Neural progenitor cell (in vitro differentiated cells): Measurements from ENCODE around the gene RGS6. TPM values are rescaled to one million over a fixed set of nuclear protein-coding genes. Genes with fewer than 3 reads are reported as not detected.

ENCODE experiments used
- DNase-seq: peaks from one replicate; pipeline ENCODE4 v3.0.0-alpha.2; 2016; ENCODE audit warnings: low spot score
- H2AFZ ChIP-seq: fragments of 200-600 bp; sonication (generic); replicated peaks from 2 replicates; pipeline ENCODE4 v1.6.1; 2016; ENCODE audit warnings: antibody characterized with exemption
- H3F3A ChIP-seq: fragments of 200-600 bp; sonication (generic); 2 replicates; pipeline ENCODE4 v1.6.1; 2016; ENCODE audit warnings: antibody characterized with exemption, low read depth
- H3K27ac ChIP-seq: fragments of 200-600 bp; sonication (generic); 2 replicates; pipeline ENCODE4 v1.5.1; 2016; ENCODE audit warnings: mild to moderate bottlenecking
- H3K27me3 ChIP-seq: fragments of 200-600 bp; sonication (generic); 2 replicates; pipeline ENCODE4 v1.6.1; 2016; ENCODE audit warnings: mild to moderate bottlenecking, moderate library complexity
- H3K36me3 ChIP-seq: fragments of 200-600 bp; sonication (generic); 2 replicates; pipeline ENCODE4 v1.5.1; 2016
- H3K4me1 ChIP-seq: fragments of 200-600 bp; sonication (generic); 2 replicates; pipeline ENCODE4 v1.6.1; 2016; ENCODE audit warnings: mixed run types
- H3K4me2 ChIP-seq: fragments of 200-600 bp; sonication (generic); 2 replicates; pipeline ENCODE4 v1.6.1; 2016
- H3K4me3 ChIP-seq: fragments of 200-600 bp; sonication (generic); 2 replicates; pipeline ENCODE4 v1.5.1; 2016
- H3K79me2 ChIP-seq: fragments of 200-600 bp; sonication (generic); 2 replicates; pipeline ENCODE4 v1.6.1; 2016; ENCODE audit warnings: low read depth
- H3K9ac ChIP-seq: fragments of 200-600 bp; sonication (generic); 2 replicates; pipeline ENCODE4 v1.6.1; 2016
- H3K9me3 ChIP-seq: fragments of 200-600 bp; sonication (generic); 2 replicates; pipeline ENCODE4 v1.5.1; 2016; ENCODE audit warnings: low read depth
- H4K20me1 ChIP-seq: fragments of 200-600 bp; sonication (generic); 2 replicates; pipeline ENCODE4 v1.6.1; 2016; ENCODE audit warnings: low read depth
- H3K27ac Mint-ChIP-seq: 3 replicates; pipeline ENCODE4 v1.8.0; 2021; ENCODE audit warnings: mixed read lengths
- H3K27me3 Mint-ChIP-seq: 2 replicates; pipeline ENCODE4 v1.8.0; 2022; ENCODE audit warnings: low read depth, mild to moderate bottlenecking, inconsistent platforms, moderate library complexity, mixed read lengths; ENCODE audit not compliant: insufficient read depth
- H3K36me3 Mint-ChIP-seq: 3 replicates; pipeline ENCODE4 v1.8.0; 2021; ENCODE audit warnings: mixed read lengths
- H3K4me1 Mint-ChIP-seq: 3 replicates; pipeline ENCODE4 v1.8.0; 2021; ENCODE audit warnings: mixed read lengths
- H3K4me3 Mint-ChIP-seq: 3 replicates; pipeline ENCODE4 v1.8.0; 2021; ENCODE audit warnings: mild to moderate bottlenecking, moderate library complexity, mixed read lengths
- H3K9me3 Mint-ChIP-seq: 3 replicates; pipeline ENCODE4 v1.8.0; 2020; ENCODE audit warnings: mixed read lengths
- CTCF ChIP-seq: fragments of 200-600 bp; sonication (generic); IDR thresholded peaks from 2 replicates; pipeline ENCODE4 v1.5.1; 2017; ENCODE audit warnings: antibody characterized with exemption, mild to moderate bottlenecking
- EZH2 ChIP-seq: fragments of 200-600 bp; sonication (generic); IDR thresholded peaks from 2 replicates; pipeline ENCODE4 v1.6.1; 2017; ENCODE audit warnings: antibody characterized with exemption, mild to moderate bottlenecking, moderate library complexity
- EZH2phosphoT487 ChIP-seq: fragments of 200-600 bp; sonication (generic); IDR thresholded peaks from 2 replicates; pipeline ENCODE4 v1.6.1; 2017; ENCODE audit warnings: antibody characterized with exemption
- total RNA-seq: library from RNA; depleted of rRNA; stranded (reverse); fragments of >200 nt; gene quantifications from 2 replicates; pipeline ENCODE4 v1.2.3, GENCODE V29; 2015; ENCODE audit warnings: low replicate concordance

Gene RGS6
- total RNA-seq, 1 donor from 2014 or later, result 0.80 TPM

GRCh38 chr14:72063761-72064282 is 131.6 kb downstream of the RGS6 start:
- no peaks in the 10 kb centered on the region for H3K36me3 ChIP-seq
- H3K9ac ChIP-seq, result no peak overlapping the region
- Mint-ChIP-seq H3K9me3 (no peaks in the 10 kb centered on the region), H3K27me3 (no peaks in the 10 kb centered on the region), H3K4me1 (no peaks in the 10 kb centered on the region), H3K27ac (no peak overlapping the region), H3K36me3 (no peaks in the 10 kb centered on the region), H3K4me3 (no peak overlapping the region)
- H3K4me3 ChIP-seq, result no peak overlapping the region
- no peaks in the 10 kb centered on the region for H3K79me2 ChIP-seq
- no peaks in the 10 kb centered on the region for H3F3A ChIP-seq
- peak overlapping the region; percentile 41 for H3K4me2 ChIP-seq
- no peak overlapping the region for H2AFZ ChIP-seq
- no peak overlapping the region for H3K27ac ChIP-seq
- no peak for DNase-seq
- no peaks in the 10 kb centered on the region for H3K27me3 ChIP-seq
- peaks cover 14% of the 10 kb centered on the region for H3K4me1 ChIP-seq
- H3K9me3 ChIP-seq, result no peaks in the 10 kb centered on the region
- no peaks in the 10 kb centered on the region for H4K20me1 ChIP-seq
- TF ChIP-seq CTCF (no peak), EZH2phosphoT487 (no peak), EZH2 (no peak)

GRCh38 chr14:72064501-72064900 is 132.3 kb downstream of the RGS6 start:
- peak; percentile 29 for DNase-seq
- Histone ChIP-seq H3K4me1 (peaks cover 14% of the 10 kb centered on the region), H3K9me3 (no peaks in the 10 kb centered on the region), H4K20me1 (no peaks in the 10 kb centered on the region), H3K27ac (no peak overlapping the region), H2AFZ (no peak overlapping the region), H3K4me2 (peak overlapping the region; percentile 41), H3F3A (no peaks in the 10 kb centered on the region), H3K27me3 (no peaks in the 10 kb centered on the region), H3K79me2 (no peaks in the 10 kb centered on the region), H3K4me3 (no peak overlapping the region), H3K9ac (no peak overlapping the region), H3K36me3 (no peaks in the 10 kb centered on the region)
- no peaks in the 10 kb centered on the region for H3K4me1 Mint-ChIP-seq
- no peak for TF ChIP-seq CTCF
- no peak for TF ChIP-seq EZH2phosphoT487
- no peak for TF ChIP-seq EZH2
- no peak overlapping the region for H3K27ac Mint-ChIP-seq
- H3K36me3 Mint-ChIP-seq, result no peaks in the 10 kb centered on the region
- no peaks in the 10 kb centered on the region for H3K27me3 Mint-ChIP-seq
- H3K9me3 Mint-ChIP-seq, result no peaks in the 10 kb centered on the region
- no peak overlapping the region for H3K4me3 Mint-ChIP-seq

GRCh38 chr14:72070458-72070857 is 138.2 kb downstream of the RGS6 start:
- Histone ChIP-seq H3K27me3 (no peaks in the 10 kb centered on the region), H3F3A (peaks cover 2% of the 10 kb centered on the region), H3K9ac (no peak overlapping the region), H3K9me3 (no peaks in the 10 kb centered on the region), H3K36me3 (no peaks in the 10 kb centered on the region), H3K4me3 (no peak overlapping the region), H3K27ac (no peak overlapping the region), H3K79me2 (no peaks in the 10 kb centered on the region), H4K20me1 (no peaks in the 10 kb centered on the region), H2AFZ (peak overlapping the region; percentile 61), H3K4me1 (peaks cover 13% of the 10 kb centered on the region), H3K4me2 (no peak overlapping the region)
- Mint-ChIP-seq H3K36me3 (no peaks in the 10 kb centered on the region), H3K4me3 (no peak overlapping the region), H3K9me3 (no peaks in the 10 kb centered on the region), H3K27me3 (no peaks in the 10 kb centered on the region), H3K4me1 (peaks cover 4% of the 10 kb centered on the region), H3K27ac (no peak overlapping the region)
- TF ChIP-seq EZH2phosphoT487 (no peak), CTCF (no peak), EZH2 (no peak)
- DNase-seq, result no peak
